Psoas muscle (tissue), 8 donors: ENCODE results near the gene DNAJC1. TPM values are rescaled to one million over a fixed set of nuclear protein-coding genes. Genes with fewer than 3 reads are reported as not detected.
"Not testable (repeated sequence)": the region's sequence is repeated elsewhere in the genome, so short reads cannot be mapped to it uniquely, and the experiment has no call there.

Source experiments
- ATAC-seq, 4 donors: fragments of 200-7000 bp; cut with Tn5 transposase; one replicate each; pipeline ENCODE4 v1.9.1; 2020; ENCODE audit warnings: moderate library complexity in 3 of 4, mild to moderate bottlenecking in 2 of 4
- DNase-seq, 2 donors: peaks; one replicate each; pipeline ENCODE4 v3.0.0-alpha.2; 2020
- H3K27ac ChIP-seq: fragments of 200-600 bp; one replicate; pipeline ENCODE4 v1.8.0; 2022
- H3K27me3 ChIP-seq, 3 donors: fragments of 200-600 bp in 1 of 3; one replicate each; pipeline versions ENCODE4 v1.6.1 to v1.8.0; 2013 to 2022; ENCODE audit warnings: low read length in 2 of 3, mild to moderate bottlenecking in 2 of 3, moderate library complexity in 1 of 3; ENCODE audit not compliant: insufficient read depth in 3 of 3
- H3K36me3 ChIP-seq, 2 donors: fragments of 200-600 bp in 1 of 2; one replicate each; pipeline versions ENCODE4 v1.6.1 to v1.8.0; 2013 to 2022; ENCODE audit warnings: low read depth in 1 of 2, mild to moderate bottlenecking in 1 of 2, moderate library complexity in 1 of 2; ENCODE audit not compliant: insufficient read depth in 1 of 2
- H3K4me1 ChIP-seq: fragments of 200-600 bp; one replicate; pipeline ENCODE4 v1.8.0; 2022
- H3K4me3 ChIP-seq: fragments of 200-600 bp; one replicate; pipeline ENCODE4 v1.8.0; 2022; ENCODE audit warnings: mild to moderate bottlenecking
- H3K9me3 ChIP-seq: fragments of 200-600 bp; one replicate; pipeline ENCODE4 v1.8.0; 2022
- WGBS, 3 donors: extraction: QIAGEN DNeasy Blood & Tissue Kit; methylation state at CpG; one replicate each; pipeline versions ENCODE4 v1.1.6 to v1.1.7; 2013; 5-methylcytosine and 5-hydroxymethylcytosine counted together
- intact Hi-C, 2 donors: fragments of 100-400 bp; cut with DNase I; formaldehyde crosslinking; loops; one replicate each; pipeline versions ENCODE4 v1.11.0 to v1.14.2; 2022
- polyA plus RNA-seq, 3 donors: library from polyadenylated mRNA; stranded (reverse); fragments of 200-250 nt; gene quantifications; one replicate each; pipeline ENCODE4 v1.2.3, GENCODE V29; 2013
- total RNA-seq, 4 donors: library from RNA; stranded (reverse); fragmentation: NEBNext Ultra II Directional in 2 of 4; extraction: Animal tissue kit (Norgen Biotek cat#: 25700) in 2 of 4; gene quantifications; one replicate each; pipeline versions ENCODE4 v1.2.1 to v1.2.4, GENCODE V29; 2021 to 2023
- TF ChIP-seq, protein P1 (sequence below): fragments of 200-600 bp; IDR thresholded peaks from one replicate; pipeline ENCODE4 v1.8.0; 2022; ENCODE audit warnings: antibody characterized with exemption
- donor health status: healthy with polysubstance abuse.
- donor health status: DM: no; HTN: no; CAD: no; lungs with moderate emphysema.
- donor health status: Bipolar disorder and iron deficiency.
- donor health status: healthy.
- donor health status: DM: yes; HTN: yes; CAD: no.
- donor health status: DM: no; HTN: no; CAD: no.
- donor health status: DM: no; HTN: no; CAD: no.
- donor health status: DM: yes; HTN: yes; CAD: no.

The DNAJC1 gene
- total and polyA plus RNA-seq, 7 donors, result 6.7 to 21.5 (median 13.2) TPM

DNA sequence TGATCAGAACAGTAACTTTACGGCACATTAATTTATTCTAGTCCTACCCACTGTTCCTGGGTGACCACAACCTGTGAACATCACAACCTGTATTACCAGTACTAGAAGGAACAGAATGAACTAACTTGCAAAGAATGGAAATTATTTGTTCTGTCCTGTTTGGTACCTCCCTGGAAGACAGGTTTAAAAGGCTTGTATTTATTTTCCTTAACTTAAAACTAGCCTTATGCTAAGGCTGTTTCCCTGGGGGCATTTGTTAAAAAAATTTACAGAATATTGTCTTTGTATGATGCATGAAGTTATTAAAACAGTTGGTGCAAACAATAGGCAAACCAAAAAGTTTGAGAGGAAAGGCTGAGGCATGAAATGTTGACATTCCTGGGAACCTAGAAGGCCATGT is 132.7 kb downstream of the DNAJC1 start:
- H3K9me3 ChIP-seq, result peaks cover 17% of the 10 kb centered on the region
- H3K4me1 ChIP-seq, result no peaks in the 10 kb centered on the region
- DNase-seq (no peak), ATAC-seq (no peak)
- no peaks in the 10 kb centered on the region for H3K27me3 ChIP-seq
- WGBS, 3 donors, result 96 to 100% (median 100%) methylated on average over 1 of the region's 1 CpG
- H3K4me3 ChIP-seq, result no peak overlapping the region
- no peak overlapping the region for H3K27ac ChIP-seq
- intact Hi-C loops, result loop anchor here in 1 of 2 donors (10.0 kb wide), 1 partner anchor 46 kb away; no protein-coding TSS in a partner anchor
- H3K36me3 ChIP-seq, result peaks cover 0 to 25% of the 10 kb centered on the region in 2 donors
- TF ChIP-seq, protein P1, sequence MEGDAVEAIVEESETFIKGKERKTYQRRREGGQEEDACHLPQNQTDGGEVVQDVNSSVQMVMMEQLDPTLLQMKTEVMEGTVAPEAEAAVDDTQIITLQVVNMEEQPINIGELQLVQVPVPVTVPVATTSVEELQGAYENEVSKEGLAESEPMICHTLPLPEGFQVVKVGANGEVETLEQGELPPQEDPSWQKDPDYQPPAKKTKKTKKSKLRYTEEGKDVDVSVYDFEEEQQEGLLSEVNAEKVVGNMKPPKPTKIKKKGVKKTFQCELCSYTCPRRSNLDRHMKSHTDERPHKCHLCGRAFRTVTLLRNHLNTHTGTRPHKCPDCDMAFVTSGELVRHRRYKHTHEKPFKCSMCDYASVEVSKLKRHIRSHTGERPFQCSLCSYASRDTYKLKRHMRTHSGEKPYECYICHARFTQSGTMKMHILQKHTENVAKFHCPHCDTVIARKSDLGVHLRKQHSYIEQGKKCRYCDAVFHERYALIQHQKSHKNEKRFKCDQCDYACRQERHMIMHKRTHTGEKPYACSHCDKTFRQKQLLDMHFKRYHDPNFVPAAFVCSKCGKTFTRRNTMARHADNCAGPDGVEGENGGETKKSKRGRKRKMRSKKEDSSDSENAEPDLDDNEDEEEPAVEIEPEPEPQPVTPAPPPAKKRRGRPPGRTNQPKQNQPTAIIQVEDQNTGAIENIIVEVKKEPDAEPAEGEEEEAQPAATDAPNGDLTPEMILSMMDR, result no peak

DNA sequence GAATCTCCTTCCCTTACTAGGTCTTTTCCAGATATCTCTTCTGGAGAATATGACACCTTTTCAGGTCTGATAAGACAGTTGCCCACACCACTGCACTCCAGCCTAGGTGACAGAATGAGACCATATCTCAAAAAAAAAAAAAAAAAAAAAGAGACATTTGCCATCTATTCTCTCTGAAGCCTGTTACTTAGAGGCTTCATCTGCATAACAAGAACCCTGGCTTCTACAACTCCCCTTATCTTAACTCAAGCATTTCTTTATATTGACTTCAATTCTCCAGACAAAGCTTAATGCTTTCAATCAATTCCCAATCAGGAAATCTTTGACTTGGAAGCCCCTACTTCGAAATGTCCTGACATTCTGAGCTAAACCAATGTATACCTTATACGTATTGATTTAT is 134.4 kb downstream of the DNAJC1 start:
- H3K4me3 ChIP-seq, H3K27ac ChIP-seq, intact Hi-C loops, H3K4me1 ChIP-seq, H3K27me3 ChIP-seq, ATAC-seq, DNase-seq: not testable (repeated sequence)
- WGBS, 3 donors, result 80 to 91% (median 89%) methylated on average over 2 of the region's 2 CpGs
- Histone ChIP-seq H3K9me3 (peaks cover 17% of the 10 kb centered on the region), H3K36me3 (peaks cover 0 to 10% of the 10 kb centered on the region in 2 donors)

DNA sequence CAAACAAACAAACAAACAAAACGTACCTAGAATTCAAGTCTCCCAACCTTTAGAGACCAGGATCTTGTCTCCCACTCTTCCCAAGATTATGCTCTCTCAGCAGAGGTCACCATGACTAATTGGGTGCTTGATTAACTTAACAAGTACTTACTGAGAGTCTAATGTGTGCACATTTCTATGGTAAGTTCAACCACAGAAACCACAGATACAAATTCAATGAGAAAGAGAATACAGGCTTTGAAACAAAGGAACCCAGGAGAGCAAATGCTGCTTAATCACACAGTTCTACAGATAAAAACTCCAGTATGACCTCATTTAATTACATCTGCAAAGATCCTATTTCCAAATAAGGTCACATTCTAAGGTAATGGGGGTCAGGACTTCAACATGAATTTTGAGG is 142.8 kb downstream of the DNAJC1 start:
- Histone ChIP-seq H3K27ac (no peak overlapping the region), H3K4me1 (no peaks in the 10 kb centered on the region), H3K27me3 (no peaks in the 10 kb centered on the region), H3K9me3 (no peaks in the 10 kb centered on the region), H3K4me3 (no peak overlapping the region), H3K36me3 (no peaks in the 10 kb centered on the region)
- TF ChIP-seq, protein P1, result no peak
- no peak for DNase-seq
- WGBS, 3 donors, result 95 to 97% (median 96%) methylated on average over 1 of the region's 1 CpG
- intact Hi-C loops, result no loop called here
- ATAC-seq, result no peak

DNA sequence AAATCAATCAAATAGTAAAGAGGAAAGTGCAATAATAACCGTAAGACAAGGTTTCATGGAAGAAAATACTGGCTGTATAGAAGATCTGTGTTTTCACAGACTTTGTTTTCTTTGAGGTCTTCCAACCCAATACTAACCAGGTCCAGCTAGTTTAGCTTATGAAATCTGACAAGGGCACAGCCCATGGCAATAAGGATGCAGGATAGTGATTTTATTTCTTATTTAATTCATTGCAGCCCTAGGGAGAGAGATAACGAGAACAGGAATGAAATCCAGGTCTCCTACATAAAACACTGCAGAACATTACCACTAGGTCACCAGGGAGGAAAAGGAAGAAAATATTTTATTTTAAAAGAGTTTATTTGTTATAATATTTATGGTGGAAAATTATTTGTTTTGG is 145.1 kb downstream of the DNAJC1 start:
- H3K4me1 ChIP-seq, result no peaks in the 10 kb centered on the region
- no peak overlapping the region for H3K27ac ChIP-seq
- H3K4me3 ChIP-seq, result no peak overlapping the region
- H3K9me3 ChIP-seq, result no peaks in the 10 kb centered on the region
- TF ChIP-seq, protein P1, result no peak
- H3K36me3 ChIP-seq, result no peaks in the 10 kb centered on the region
- DNase-seq, result no peak
- H3K27me3 ChIP-seq, result no peaks in the 10 kb centered on the region
- intact Hi-C loops, result no loop called here
- ATAC-seq, result no peak
- 46 to 88% (median 65%) methylated on average over 2 of the region's 2 CpGs for WGBS, 3 donors

DNA sequence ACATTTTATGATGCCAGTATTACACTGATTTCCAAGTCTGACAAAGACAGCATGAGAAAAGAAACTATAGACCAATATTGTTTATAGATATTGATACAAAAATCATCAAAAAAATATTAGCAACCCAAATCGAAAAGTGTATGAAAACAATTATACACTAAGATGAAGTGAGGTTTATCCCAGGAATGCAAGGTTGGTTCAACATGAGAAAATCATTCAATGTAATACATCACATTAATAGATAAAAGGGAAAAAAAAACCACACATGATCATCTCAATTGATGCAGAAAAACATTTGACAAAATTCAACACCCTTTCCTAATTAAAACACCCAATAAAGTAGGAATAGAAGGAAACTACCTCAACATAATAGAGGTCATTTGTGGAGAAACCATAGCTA is 153.9 kb downstream of the DNAJC1 start:
- WGBS, 3 donors, result 94 to 99% (median 95%) methylated on average over 1 of the region's 1 CpG
- intact Hi-C loops, result no loop called here
- no peak for DNase-seq

More for the DNA sequence above, 153.9 kb downstream of the DNAJC1 start:
- TF ChIP-seq, protein P1, result no peak
- Histone ChIP-seq H3K4me1 (no peaks in the 10 kb centered on the region), H3K27ac (no peak overlapping the region), H3K27me3 (no peaks in the 10 kb centered on the region), H3K9me3 (peaks cover 7% of the 10 kb centered on the region), H3K36me3 (no peaks in the 10 kb centered on the region), H3K4me3 (no peak overlapping the region)
- ATAC-seq, result no peak
